IPS DF 6.9 (cell line): ENCODE results near the gene TNFSF13B.
"Not testable (repeated sequence)": the region's sequence is repeated elsewhere in the genome, so short reads cannot be mapped to it uniquely, and the experiment has no call there.

Source experiments
- DNase-seq: peaks from one replicate; pipeline ENCODE4 v3.0.0-alpha.2; 2013; ENCODE audit warnings: low read depth, low spot score
- H3K27ac ChIP-seq: one replicate; pipeline ENCODE4 v1.5.1; 2013; ENCODE audit warnings: low read length, control low read depth
- H3K27me3 ChIP-seq: 2 replicates; pipeline ENCODE4 v1.6.1; 2013; ENCODE audit warnings: mild to moderate bottlenecking, low read length; ENCODE audit not compliant: control insufficient read depth, insufficient read depth
- H3K36me3 ChIP-seq: 2 replicates; pipeline ENCODE4 v1.6.1; 2013; ENCODE audit warnings: low read length; ENCODE audit not compliant: control insufficient read depth, insufficient read depth
- H3K4me1 ChIP-seq: 2 replicates; pipeline ENCODE4 v1.6.1; 2013; ENCODE audit warnings: low read length; ENCODE audit not compliant: control insufficient read depth, insufficient read depth
- H3K4me3 ChIP-seq: 2 replicates; pipeline ENCODE4 v1.5.1; 2013; ENCODE audit warnings: mild to moderate bottlenecking, low read length
- H3K9me3 ChIP-seq: 2 replicates; pipeline ENCODE4 v1.6.1; 2013; ENCODE audit warnings: low read length, inconsistent platforms; ENCODE audit not compliant: control insufficient read depth, insufficient read depth
- WGBS: extraction: QIAGEN DNeasy Blood & Tissue Kit; methylation state at CpG from one replicate; pipeline ENCODE4 v1.1.7; 2013; ENCODE audit warnings: mixed read lengths, missing lambda C conversion rate; ENCODE audit not compliant: insufficient read length, insufficient coverage; 5-methylcytosine and 5-hydroxymethylcytosine counted together

TNFSF13B gene

GRCh38 chr13:108281901-108282300, 12.4 kb downstream of the TNFSF13B start:
- DNase-seq, result no peak
- Histone ChIP-seq H3K36me3 (no peaks in the 10 kb centered on the region), H3K4me3 (no peak overlapping the region), H3K27ac (no peak overlapping the region), H3K4me1 (peaks cover 4% of the 10 kb centered on the region; the same call in 1 of the 2 replicates), H3K27me3 (no peaks in the 10 kb centered on the region), H3K9me3 (no peaks in the 10 kb centered on the region)
- WGBS, result no CpG with 5 or more reads among the region's 4 CpGs

DNA sequence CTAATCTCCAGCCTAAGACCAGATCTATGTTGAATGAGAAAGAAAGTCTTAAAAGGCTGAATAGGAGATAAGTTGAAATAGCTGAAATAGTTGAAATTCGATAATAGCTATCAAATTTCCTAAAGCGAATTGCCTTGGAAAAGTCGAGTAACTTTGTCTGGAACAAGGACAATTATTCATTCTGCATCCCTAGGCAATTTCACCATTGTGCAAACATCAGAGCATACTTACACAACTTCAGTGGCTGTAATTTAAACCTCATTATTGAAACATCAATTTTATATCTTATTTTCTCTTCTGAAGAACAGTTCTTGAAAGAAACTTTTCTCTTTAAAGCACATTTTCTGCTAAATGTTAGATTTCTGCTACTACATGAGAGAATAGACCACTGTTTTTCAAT, 13.6 kb downstream of the TNFSF13B start:
- Histone ChIP-seq H3K9me3 (no peaks in the 10 kb centered on the region), H3K4me3 (no peak overlapping the region), H3K27ac (no peak overlapping the region), H3K36me3 (no peaks in the 10 kb centered on the region), H3K27me3 (no peaks in the 10 kb centered on the region), H3K4me1 (peaks cover 4% of the 10 kb centered on the region; the same call in 1 of the 2 replicates)
- DNase-seq, result no peak
- no CpG with 5 or more reads among the region's 3 CpGs for WGBS

DNA sequence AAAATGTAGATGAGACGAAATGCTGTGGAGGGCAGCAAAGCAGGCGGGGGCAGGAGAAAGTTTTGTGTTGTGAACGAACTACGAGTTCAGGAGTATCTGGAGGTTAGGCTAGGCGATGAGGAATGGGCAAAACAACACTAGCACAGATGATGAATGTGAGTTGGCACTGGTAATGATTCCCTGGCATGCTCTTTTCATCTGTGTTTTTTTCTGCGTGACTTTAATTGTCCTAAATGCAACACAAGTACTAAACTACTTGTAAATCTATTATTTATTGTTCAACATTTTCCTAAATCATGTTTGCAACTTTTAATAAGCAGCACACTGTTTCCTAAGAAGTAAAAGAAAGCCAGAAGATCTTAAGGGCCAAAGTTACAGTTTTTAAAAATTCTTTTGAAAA, 19.2 kb downstream of the TNFSF13B start:
- H3K36me3 ChIP-seq, result no peaks in the 10 kb centered on the region
- no peaks in the 10 kb centered on the region for H3K4me1 ChIP-seq
- no peaks in the 10 kb centered on the region for H3K9me3 ChIP-seq
- no peak overlapping the region for H3K4me3 ChIP-seq
- no peaks in the 10 kb centered on the region for H3K27me3 ChIP-seq
- no CpG with 5 or more reads among the region's 6 CpGs for WGBS
- DNase-seq, result no peak
- no peak overlapping the region for H3K27ac ChIP-seq

GRCh38 chr13:108289819-108290218, 20.3 kb downstream of the TNFSF13B start:
- WGBS, result no CpG with 5 or more reads among the region's 1 CpG
- Histone ChIP-seq H3K27me3 (no peaks in the 10 kb centered on the region), H3K27ac (no peak overlapping the region), H3K4me3 (no peak overlapping the region), H3K9me3 (no peaks in the 10 kb centered on the region), H3K36me3 (no peaks in the 10 kb centered on the region), H3K4me1 (no peaks in the 10 kb centered on the region)
- no peak for DNase-seq

- H3K4me1 ChIP-seq, result no peaks in the 10 kb centered on the region
- DNase-seq, result no peak
- no peaks in the 10 kb centered on the region for H3K36me3 ChIP-seq
- no peaks in the 10 kb centered on the region for H3K9me3 ChIP-seq
- H3K27ac ChIP-seq, result no peak overlapping the region
- no peaks in the 10 kb centered on the region for H3K27me3 ChIP-seq
- no peak overlapping the region for H3K4me3 ChIP-seq
- no CpG with 5 or more reads among the region's 1 CpG for WGBS
These were observed 27.6 kb downstream of the TNFSF13B start for GRCh38 chr13:108297114-108297513.

DNA sequence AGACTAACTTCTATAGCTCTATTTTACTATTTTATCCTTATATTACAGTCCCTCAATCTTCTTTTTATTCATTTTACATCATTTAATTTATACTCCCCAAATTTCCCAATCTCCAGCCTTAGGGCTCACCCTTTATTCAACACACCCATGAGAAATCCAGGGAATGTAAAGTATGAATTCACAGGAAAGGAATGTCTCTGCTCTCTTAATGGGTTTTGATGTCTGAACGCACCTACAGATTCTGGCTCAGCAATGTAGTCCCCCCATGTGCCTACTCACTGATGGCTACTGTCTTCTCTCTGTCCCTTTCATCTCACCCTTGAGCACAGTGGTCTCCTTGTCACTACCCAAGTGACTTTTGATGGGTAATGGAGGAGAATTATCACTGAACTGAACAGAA, 32.8 kb downstream of the TNFSF13B start:
- H3K27me3 ChIP-seq, result no peaks in the 10 kb centered on the region
- no CpG with 5 or more reads among the region's 1 CpG for WGBS
- H3K36me3 ChIP-seq, result no peaks in the 10 kb centered on the region
- no peaks in the 10 kb centered on the region for H3K4me1 ChIP-seq
- H3K27ac ChIP-seq, result no peak overlapping the region
- no peak overlapping the region for H3K4me3 ChIP-seq
- DNase-seq, result no peak
- H3K9me3 ChIP-seq, result no peaks in the 10 kb centered on the region

DNA sequence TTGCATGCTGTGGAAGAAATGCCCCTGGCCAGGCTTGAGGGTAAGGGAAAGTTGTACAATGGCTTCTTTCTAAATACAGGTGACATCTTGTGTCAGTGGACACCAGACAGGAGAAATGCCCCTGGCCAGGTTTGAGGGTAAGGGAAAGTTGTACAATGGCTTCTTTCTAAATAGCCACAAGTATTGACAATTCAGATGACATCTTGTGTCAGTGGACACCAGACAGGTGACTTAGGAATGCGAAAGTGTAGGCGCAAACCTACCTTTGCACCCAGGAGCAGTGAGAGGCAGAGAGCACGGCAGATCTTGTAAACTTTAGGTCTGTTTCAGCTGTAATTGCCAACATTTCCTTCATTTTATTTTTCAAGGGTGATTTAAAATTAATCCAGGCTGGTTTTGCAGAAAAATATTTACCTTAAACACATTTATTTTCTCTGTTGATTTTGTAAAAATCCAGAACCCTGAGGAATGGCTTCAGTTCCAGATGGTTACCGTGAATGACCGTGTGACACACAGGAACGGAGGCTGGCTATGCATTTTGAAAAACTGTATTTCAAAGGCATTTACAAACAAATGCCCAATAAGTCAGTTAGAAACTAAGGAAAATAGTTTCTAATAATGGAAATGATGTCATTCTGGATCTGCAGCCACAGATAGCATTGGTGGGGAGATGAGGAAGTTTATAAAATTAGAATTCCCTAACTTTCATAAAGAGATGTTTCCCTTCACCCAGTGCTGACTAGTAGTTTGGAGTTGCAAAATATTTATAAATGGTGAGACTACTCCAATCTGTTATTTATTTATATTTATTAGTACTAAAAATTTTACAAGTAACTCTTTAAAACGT, 34.9 kb downstream of the TNFSF13B start:
- Histone ChIP-seq H3K27ac (no peak overlapping the region), H3K36me3 (no peaks in the 10 kb centered on the region), H3K4me1 (no peaks in the 10 kb centered on the region), H3K9me3 (no peaks in the 10 kb centered on the region), H3K27me3 (no peaks in the 10 kb centered on the region), H3K4me3 (no peak overlapping the region)
- no CpG with 5 or more reads among the region's 7 CpGs for WGBS
- DNase-seq, result no peak

DNA sequence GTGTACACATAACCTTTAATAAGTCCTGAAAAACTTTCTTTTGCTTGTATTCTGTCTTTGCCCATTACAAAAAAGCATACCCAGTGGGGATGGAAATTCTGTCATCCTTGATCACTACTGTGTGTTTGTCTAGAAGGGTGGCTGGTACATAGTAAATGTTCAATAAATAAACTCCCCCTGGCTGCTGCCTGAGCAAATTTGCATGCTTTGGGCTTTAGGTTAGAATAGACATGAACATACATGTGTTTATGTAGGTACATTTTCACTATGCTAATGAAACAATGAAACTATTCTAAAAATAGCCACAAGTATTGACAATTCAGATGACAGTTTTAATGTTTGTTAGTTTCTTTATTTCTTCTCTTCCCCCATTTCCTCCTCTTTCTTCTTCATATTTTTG, 36.1 kb downstream of the TNFSF13B start:
- no peak for DNase-seq
- Histone ChIP-seq H3K27me3 (no peaks in the 10 kb centered on the region), H3K36me3 (no peaks in the 10 kb centered on the region), H3K9me3 (no peaks in the 10 kb centered on the region), H3K27ac (no peak overlapping the region), H3K4me3 (no peak overlapping the region), H3K4me1 (no peaks in the 10 kb centered on the region)

GRCh38 chr13:108306860-108307259, 37.3 kb downstream of the TNFSF13B start:
- no peaks in the 10 kb centered on the region for H3K4me1 ChIP-seq
- no peak overlapping the region for H3K27ac ChIP-seq
- DNase-seq, result no peak
- H3K27me3 ChIP-seq, result no peaks in the 10 kb centered on the region
- no peaks in the 10 kb centered on the region for H3K36me3 ChIP-seq
- no peak overlapping the region for H3K4me3 ChIP-seq
- no peaks in the 10 kb centered on the region for H3K9me3 ChIP-seq

DNA sequence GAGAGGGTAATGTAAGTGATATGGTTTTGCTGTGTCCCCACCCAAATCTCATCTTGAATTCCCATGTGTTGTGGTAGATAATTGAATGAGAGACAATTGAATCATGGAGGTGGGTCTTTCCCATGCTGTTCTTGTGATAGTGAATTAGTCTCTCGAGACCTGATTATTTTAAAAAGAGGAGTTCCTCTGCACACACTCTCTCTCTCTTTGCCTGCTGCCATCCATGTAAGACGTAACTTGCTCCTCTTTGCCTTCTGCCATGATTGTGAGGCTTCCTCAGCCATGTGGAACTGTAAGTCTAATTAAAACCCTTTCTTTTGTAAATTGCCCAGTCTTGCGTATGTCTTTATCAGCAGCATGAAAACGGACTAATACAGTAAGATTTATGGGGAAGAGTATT, 42.1 kb downstream of the TNFSF13B start:
- not testable (repeated sequence) for DNase-seq, H3K9me3 ChIP-seq, H3K4me3 ChIP-seq, H3K27me3 ChIP-seq, H3K36me3 ChIP-seq, H3K27ac ChIP-seq, H3K4me1 ChIP-seq
- WGBS, result no CpG with 5 or more reads among the region's 4 CpGs

DNA sequence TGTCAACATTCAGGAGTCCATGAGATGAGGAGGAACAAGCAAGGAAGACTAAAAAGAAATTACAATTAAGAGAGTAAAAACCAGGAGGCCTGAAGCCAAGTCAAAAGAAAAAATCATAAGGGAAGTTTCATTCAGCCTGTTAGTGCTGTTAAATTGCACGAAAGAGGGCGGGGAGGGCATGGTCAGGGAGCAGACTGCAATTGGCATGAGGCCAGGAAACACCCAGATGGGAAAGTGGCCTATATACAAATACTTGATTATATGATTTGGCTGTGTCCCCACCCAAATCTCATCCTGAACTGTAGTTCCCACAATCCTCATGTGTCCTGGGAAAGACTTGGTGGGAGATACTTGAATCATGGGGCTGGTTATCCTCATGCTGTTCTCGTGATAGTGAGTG, 43.9 kb downstream of the TNFSF13B start:
- no CpG with 5 or more reads among the region's 3 CpGs for WGBS

More for the DNA sequence above, 43.9 kb downstream of the TNFSF13B start:
- Histone ChIP-seq H3K4me3 (no peak overlapping the region), H3K9me3 (no peaks in the 10 kb centered on the region), H3K36me3 (no peaks in the 10 kb centered on the region), H3K4me1 (no peaks in the 10 kb centered on the region), H3K27ac (no peak overlapping the region), H3K27me3 (no peaks in the 10 kb centered on the region)
- DNase-seq, result no peak
